PFSK-1 (cell line): Measurements from ENCODE around the gene CYLD.

Source experiments
- FOXP2 ChIP-seq: optimal IDR thresholded peaks from 2 replicates; pipeline ENCODE3; 2011; ENCODE audit warnings: borderline replicate concordance, control low read depth, inconsistent platforms; ENCODE audit not compliant: insufficient read depth; ENCODE audit errors: extremely low read length, extremely low read depth
- POLR2AphosphoS5 ChIP-seq: IDR thresholded peaks from 2 replicates; pipeline ENCODE4 v1.6.1; 2012; ENCODE audit warnings: low read depth, mild to moderate bottlenecking, control low read depth, low read length, moderate library complexity
- REST ChIP-seq, 2 experiments: IDR thresholded peaks; 2 replicates each; pipeline versions ENCODE4 v1.6.1 to v1.8.0; 2011 to 2012; ENCODE audit warnings: low read depth in 2 of 2, low read length in 2 of 2, control low read depth in 1 of 2, inconsistent platforms in 1 of 2, mild to moderate bottlenecking in 1 of 2, moderate library complexity in 1 of 2; ENCODE audit not compliant: insufficient read depth in 1 of 2
- SIN3A ChIP-seq: IDR thresholded peaks from 2 replicates; pipeline ENCODE4 v1.6.1; 2012; ENCODE audit warnings: mild to moderate bottlenecking, low read length, moderate library complexity, borderline replicate concordance; ENCODE audit not compliant: insufficient read depth
- TAF1 ChIP-seq: IDR thresholded peaks from 2 replicates; pipeline ENCODE4 v1.6.1; 2012; ENCODE audit warnings: low read length, control low read depth, borderline replicate concordance; ENCODE audit not compliant: insufficient read depth

CYLD gene

DNA sequence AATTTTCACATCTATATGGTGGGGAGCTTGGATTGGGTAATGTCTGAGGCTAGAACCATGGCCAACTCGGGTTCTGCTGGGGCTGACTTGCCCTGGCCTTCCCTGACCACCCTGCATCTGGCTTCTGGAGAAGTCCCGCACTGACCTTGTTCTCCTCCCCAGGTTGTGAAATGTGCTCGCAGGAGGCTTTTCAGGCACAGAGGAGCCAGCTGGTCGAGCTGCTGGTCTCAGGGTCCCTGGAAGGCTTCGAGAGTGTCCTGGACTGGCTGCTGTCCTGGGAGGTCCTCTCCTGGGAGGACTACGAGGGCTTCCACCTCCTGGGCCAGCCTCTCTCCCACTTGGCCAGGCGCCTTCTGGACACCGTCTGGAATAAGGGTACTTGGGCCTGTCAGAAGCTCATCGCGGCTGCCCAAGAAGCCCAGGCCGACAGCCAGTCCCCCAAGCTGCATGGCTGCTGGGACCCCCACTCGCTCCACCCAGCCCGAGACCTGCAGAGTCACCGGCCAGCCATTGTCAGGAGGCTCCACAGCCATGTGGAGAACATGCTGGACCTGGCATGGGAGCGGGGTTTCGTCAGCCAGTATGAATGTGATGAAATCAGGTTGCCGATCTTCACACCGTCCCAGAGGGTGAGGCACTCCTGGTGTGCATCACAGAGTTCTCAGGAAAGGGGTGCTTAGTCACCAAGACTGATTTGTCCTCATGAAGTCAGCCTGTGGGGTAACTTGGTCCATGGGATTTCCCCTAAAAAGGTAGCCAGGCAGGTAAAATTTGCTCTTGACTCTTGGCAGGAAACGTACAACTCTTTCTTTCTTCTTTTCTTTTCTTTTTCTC is 42.3 kb upstream of the CYLD start:
- TF ChIP-seq TAF1 = no peak
- TF ChIP-seq REST (IDR thresholded peaks at IDR 0.05; ENCODE audit: insufficient read depth in 1 of 2, low read depth in 2 of 2, low read length in 2 of 2) = no peak
- no peak for TF ChIP-seq POLR2AphosphoS5
- TF ChIP-seq SIN3A = no peak
- no peak for TF ChIP-seq FOXP2

GRCh38 chr16:50702725-50703124 is 39.2 kb upstream of the CYLD start:
- TF ChIP-seq SIN3A (no peak), FOXP2 (no peak), TAF1 (no peak), REST (IDR thresholded peaks at IDR 0.05; ENCODE audit: insufficient read depth in 1 of 2, low read depth in 2 of 2, low read length in 2 of 2) (no peak), POLR2AphosphoS5 (no peak)

- no peak for TF ChIP-seq POLR2AphosphoS5
- TF ChIP-seq REST (IDR thresholded peaks at IDR 0.05; ENCODE audit: insufficient read depth in 1 of 2, low read depth in 2 of 2, low read length in 2 of 2) = no peak
- no peak for TF ChIP-seq FOXP2
- no peak for TF ChIP-seq TAF1
- TF ChIP-seq SIN3A = no peak
These were observed 37.6 kb upstream of the CYLD start for GRCh38 chr16:50704245-50704644.

DNA sequence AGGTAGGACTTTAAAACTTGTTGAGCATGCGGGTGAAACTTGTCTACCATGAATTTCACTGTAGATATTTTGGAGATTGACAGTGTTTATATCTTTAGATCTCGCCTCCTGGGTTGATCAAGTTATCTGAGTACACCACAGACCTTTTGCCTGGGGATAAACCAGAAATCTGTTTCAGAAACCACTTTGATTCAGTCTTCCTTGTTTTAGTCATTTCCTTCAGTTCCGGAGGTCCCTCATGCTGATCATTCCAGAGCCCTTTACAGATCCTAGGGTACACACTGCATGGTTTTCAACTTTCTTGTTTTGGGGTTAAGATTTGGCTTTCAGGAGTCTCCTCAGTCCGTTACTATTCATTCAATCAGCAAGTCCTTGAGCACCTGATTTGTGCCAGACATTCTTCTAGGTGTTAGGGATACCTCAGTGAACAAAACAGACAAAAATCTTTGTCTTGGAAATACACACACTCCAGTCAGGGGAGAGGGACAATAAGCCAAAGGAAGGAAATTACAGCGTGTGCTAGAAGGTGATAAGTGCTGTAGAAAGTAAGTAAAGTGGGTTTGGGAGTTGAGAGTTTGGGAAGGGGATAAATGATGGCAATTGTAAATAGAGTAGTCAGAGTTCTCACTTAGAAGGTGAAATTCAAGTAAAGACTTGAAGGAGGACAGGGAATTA is 36.3 kb upstream of the CYLD start:
- TF ChIP-seq POLR2AphosphoS5 (no peak), SIN3A (no peak), REST (IDR thresholded peaks at IDR 0.05; ENCODE audit: insufficient read depth in 1 of 2, low read depth in 2 of 2, low read length in 2 of 2) (no peak)

DNA sequence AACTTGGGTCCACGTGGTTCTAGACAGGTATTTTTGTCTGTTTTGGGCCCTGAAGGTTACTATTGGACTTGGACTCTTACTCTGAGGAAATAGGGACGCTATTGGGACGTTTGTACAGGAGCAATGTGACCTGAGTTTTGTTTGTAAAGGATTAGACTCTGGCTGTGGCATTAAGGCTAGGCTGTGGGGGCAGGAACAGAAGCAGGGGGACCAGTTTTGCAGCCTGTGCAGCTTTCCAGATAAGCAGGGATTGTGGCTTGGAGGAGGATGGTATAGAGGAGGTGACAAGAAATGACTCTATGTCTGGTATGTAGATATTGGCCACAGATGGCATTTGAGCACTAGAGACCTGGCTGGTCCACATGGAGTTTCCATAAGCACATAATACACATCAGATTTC is 35.6 kb upstream of the CYLD start:
- TF ChIP-seq REST (IDR thresholded peaks at IDR 0.05; ENCODE audit: insufficient read depth in 1 of 2, low read depth in 2 of 2, low read length in 2 of 2) (no peak), TAF1 (no peak), FOXP2 (no peak), POLR2AphosphoS5 (no peak)
